Adrenal gland (tissue), 5 donors: Measurements from ENCODE around the gene ADAMTSL3.

Experiments used
- CTCF ChIP-seq, 6 experiments: fragments of 450-650 bp in 4 of 6; fragments of 200-600 bp in 2 of 6; sonication (generic) in 1 of 6; IDR thresholded peaks; 1 replicate in 5 of 6; 2 replicates in 1 of 6; pipeline versions ENCODE4 v1.5.1 to v1.8.0; 2016 to 2021; ENCODE audit warnings: antibody characterized with exemption in 6 of 6, mild to moderate bottlenecking in 2 of 6, moderate library complexity in 1 of 6
- POLR2A ChIP-seq, 2 donors: fragments of 450-650 bp; IDR thresholded peaks; one replicate each; pipeline ENCODE4 v1.6.1; 2017; ENCODE audit warnings: antibody characterized with exemption in 2 of 2, mild to moderate bottlenecking in 2 of 2, moderate library complexity in 1 of 2
- donor health status: DM: no; HTN: no; CAD: no.

GRCh38 chr15:83713242-83713641 lies 59.3 kb downstream of the ADAMTSL3 start:
- TF ChIP-seq CTCF (IDR thresholded peaks at IDR 0.05), result no peak
- TF ChIP-seq POLR2A (IDR thresholded peaks at IDR 0.05), result no peak
